A549 treated with dexamethasone at 1 μM for 4 hours (cell line): ENCODE measurements around the gene GGT6. TPM values are rescaled to one million over a fixed set of nuclear protein-coding genes. Genes with fewer than 3 reads are reported as not detected.

ENCODE experiments used
- total RNA-seq: library from RNA; stranded (reverse); fragments of 200-300 nt; extraction: Qiagen RNA extraction; gene quantifications from 5 replicates; pipeline ENCODE4 v1.2.3, GENCODE V29; 2022

Gene GGT6
- total RNA-seq = not detected in 5 replicates

GRCh38 chr17:4560421-4560820, at the start of gene GGT6:
TSS of gene GGT6 (minus strand) at chr17:4560577. CDS start at chr17:4560521, 56 bp downstream.

GRCh38 chr17:4584101-4584916, 23.9 kb upstream of the GGT6 start, which contains the start of gene SMTNL2:
TSS of gene SMTNL2 (plus strand) at chr17:4584529. CDS start at chr17:4584606, 77 bp downstream.

GRCh38 chr17:4554997-4555799, 5.2 kb downstream of the GGT6 start, which contains the start of gene MYBBP1A:
TSS of gene MYBBP1A (minus strand) at chr17:4555384. CDS start at chr17:4555324, 60 bp downstream.

Other genes with a start within 250 kb of the GGT6 start
- gene UBE2G1, start 193.9 kb downstream of the GGT6 start, total RNA-seq = 64.0 to 92.5 TPM (median 86.2 TPM) in 5 replicates
- 0.09 to 0.12 TPM in 2 of 5 replicates, not detected in the others for gene SPNS3, start 126.6 kb downstream of the GGT6 start, total RNA-seq
- gene SPNS2, start 61.7 kb downstream of the GGT6 start, total RNA-seq = 10.5 to 21.5 TPM (median 17.8 TPM) in 5 replicates
- 72.5 to 112 TPM (median 108 TPM) in 5 replicates for gene MYBBP1A, start 5.2 kb downstream of the GGT6 start, total RNA-seq
- gene SMTNL2, start 24.0 kb upstream of the GGT6 start, total RNA-seq = 0.23 to 0.89 TPM (median 0.28 TPM) in 5 replicates
- 0.07 to 0.24 TPM (median 0.15 TPM) in 5 replicates for gene ALOX15, start 81.1 kb upstream of the GGT6 start, total RNA-seq
- 53.4 to 77.7 TPM (median 76.7 TPM) in 5 replicates for gene PELP1, start 143.6 kb upstream of the GGT6 start, total RNA-seq
- gene ARRB2, start 150.1 kb upstream of the GGT6 start, total RNA-seq = 46.9 to 68.9 TPM (median 57.2 TPM) in 5 replicates
- 36.7 to 41.6 TPM (median 39.5 TPM) in 5 replicates for gene MED11, start 170.9 kb upstream of the GGT6 start, total RNA-seq
- gene ZMYND15, start 179.3 kb upstream of the GGT6 start, total RNA-seq = 0.32 to 0.52 TPM (median 0.40 TPM) in 5 replicates
- 13.7 to 21.8 TPM (median 21.1 TPM) in 5 replicates for gene CXCL16, start 179.4 kb upstream of the GGT6 start, total RNA-seq
- 0.34 to 1.2 TPM (median 0.66 TPM) in 5 replicates for gene TM4SF5, start 211.3 kb upstream of the GGT6 start, total RNA-seq
- gene VMO1, start 225.8 kb upstream of the GGT6 start, total RNA-seq = 0.81 to 1.2 TPM (median 1.0 TPM) in 5 replicates
- gene GLTPD2, start 228.4 kb upstream of the GGT6 start, total RNA-seq = not detected in 5 replicates
- 454 to 502 TPM (median 480 TPM) in 5 replicates for gene PSMB6, start 235.6 kb upstream of the GGT6 start, total RNA-seq
- 16.1 to 28.8 TPM (median 21.3 TPM) in 5 replicates for gene PLD2, start 246.6 kb upstream of the GGT6 start, total RNA-seq